ENCODE measurements around the gene PLXNA4. TPM values are rescaled to one million over a fixed set of nuclear protein-coding genes. Genes with fewer than 3 reads are reported as not detected.

PLXNA4 gene
- total and polyA plus RNA-seq, 9 of the 15 experiments (the other 6 are each of a cell fraction or from before 2014, with no cell fraction given), result under 0.01 to 0.09 TPM; not detected in 7

DNA sequence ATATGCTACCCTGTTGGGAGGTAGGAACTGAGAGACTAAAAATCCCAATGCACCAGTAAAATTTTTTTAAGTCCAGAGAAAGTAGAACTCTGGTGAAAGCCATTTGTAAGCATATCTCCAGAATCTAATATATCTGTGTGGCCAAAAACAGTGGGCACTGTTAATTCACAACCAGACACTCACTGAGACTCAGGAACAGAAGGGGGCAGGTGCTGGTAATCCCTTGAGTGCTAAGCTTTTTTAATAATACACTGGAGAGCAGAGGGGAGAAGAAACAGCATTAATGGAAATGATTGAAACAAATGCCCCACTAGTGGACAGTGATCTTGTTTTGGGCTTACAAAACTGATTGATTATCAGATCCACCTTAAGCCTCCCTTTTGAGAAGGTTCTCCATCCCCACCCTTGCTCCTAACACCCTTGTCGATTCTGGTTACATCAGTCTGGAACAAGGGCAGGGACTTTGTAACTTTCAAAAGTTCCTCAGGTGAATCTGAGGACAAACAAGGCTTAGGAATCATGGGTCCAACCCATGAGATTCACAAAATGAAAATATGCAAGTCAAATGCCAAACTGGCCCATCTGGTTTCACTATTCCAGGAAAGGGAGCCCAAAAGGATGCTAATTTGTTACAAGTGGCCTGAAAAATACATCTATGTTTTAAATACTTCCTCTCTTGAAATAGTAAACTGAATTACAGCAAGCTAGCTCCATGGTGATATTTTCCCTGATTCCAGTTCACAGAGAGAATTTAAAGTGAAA lies 29.7 kb downstream of the PLXNA4 start (continued):
- TF ChIP-seq, protein P1, sequence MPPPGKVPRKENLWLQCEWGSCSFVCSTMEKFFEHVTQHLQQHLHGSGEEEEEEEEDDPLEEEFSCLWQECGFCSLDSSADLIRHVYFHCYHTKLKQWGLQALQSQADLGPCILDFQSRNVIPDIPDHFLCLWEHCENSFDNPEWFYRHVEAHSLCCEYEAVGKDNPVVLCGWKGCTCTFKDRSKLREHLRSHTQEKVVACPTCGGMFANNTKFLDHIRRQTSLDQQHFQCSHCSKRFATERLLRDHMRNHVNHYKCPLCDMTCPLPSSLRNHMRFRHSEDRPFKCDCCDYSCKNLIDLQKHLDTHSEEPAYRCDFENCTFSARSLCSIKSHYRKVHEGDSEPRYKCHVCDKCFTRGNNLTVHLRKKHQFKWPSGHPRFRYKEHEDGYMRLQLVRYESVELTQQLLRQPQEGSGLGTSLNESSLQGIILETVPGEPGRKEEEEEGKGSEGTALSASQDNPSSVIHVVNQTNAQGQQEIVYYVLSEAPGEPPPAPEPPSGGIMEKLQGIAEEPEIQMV (tag; conservative IDR thresholded peaks at IDR 0.05; ENCODE audit: low read depth), result no peak
- TF ChIP-seq GABPB2 (CRISPR knock-in tag; conservative IDR thresholded peaks at IDR 0.05), result no peak

DNA sequence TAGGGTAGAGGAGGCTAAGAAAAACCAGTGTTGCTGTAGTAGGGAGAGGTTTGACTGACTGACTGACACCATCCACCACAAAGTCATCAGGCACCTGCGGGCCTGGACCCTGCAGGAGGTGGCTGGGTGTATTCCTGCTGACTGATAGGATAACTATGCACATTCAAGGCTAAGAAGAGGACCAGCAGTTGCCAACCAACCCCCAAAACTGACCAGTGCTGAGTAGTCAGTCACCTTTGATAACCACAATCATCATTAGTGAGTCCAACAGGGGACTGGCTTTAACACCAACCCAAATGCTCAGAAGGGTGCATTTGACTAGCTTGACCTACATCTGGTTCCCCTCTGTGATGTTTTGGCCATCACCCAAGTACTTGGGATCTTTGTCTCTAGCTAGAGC lies 30.5 kb downstream of the PLXNA4 start:
- 5% methylated on average over 1 of the region's 1 CpG for WGBS (ENCODE audit: insufficient coverage, low coverage, missing lambda C conversion rate)
- H3K36me3 ChIP-seq (ENCODE audit: control insufficient read depth, insufficient read depth, low read length), result no peaks in the 10 kb centered on the region
- no peaks in the 10 kb centered on the region for H3K9me3 ChIP-seq (replicated peaks; ENCODE audit: control insufficient read depth, insufficient read depth, low read depth, low read length)
- ATAC-seq, result no peak
- no peaks in the 10 kb centered on the region for H3K9me1 ChIP-seq (ENCODE audit: control insufficient read depth, insufficient read depth, low read length)
- no peak overlapping the region for H2AFZ ChIP-seq (ENCODE audit: low read depth, low read length)
- intact Hi-C loops (cut with micrococcal nuclease) (no loop called here), in situ Hi-C loops (cut with MboI) (no loop called here)
- no peak for DNase-seq (ENCODE audit: extremely low read depth in 1 of 4, low spot score in 3 of 4)
- no peak for TF ChIP-seq CEBPG (CRISPR knock-in tag; IDR thresholded peaks at IDR 0.05)
- TF ChIP-seq CEBPG (tag; conservative IDR thresholded peaks at IDR 0.05 in 1 of 2, IDR thresholded peaks at IDR 0.05 in 1 of 2), result no peak
- no peak for TF ChIP-seq SOX6 (IDR thresholded peaks at IDR 0.05)
- TF ChIP-seq CBX3 (IDR thresholded peaks at IDR 0.05; ENCODE audit: borderline replicate concordance in 1 of 2, low read length in 2 of 2), result no peak
- no peak for TF ChIP-seq TCF7L2 (IDR thresholded peaks at IDR 0.05; ENCODE audit: low read depth, low read length)
- H3K79me2 ChIP-seq (ENCODE audit: control insufficient read depth, insufficient read depth, low read length), result no peaks in the 10 kb centered on the region
- FAIRE-seq, result no peak
- BruUV-seq (replicated peaks), result no TSS peak
- ChIA-PET POLR2A (no interaction called here), CTCF (ENCODE audit: low intra/inter-chr PET ratio) (no interaction called here)
- no peaks in the 10 kb centered on the region for H3K4me1 ChIP-seq (replicated peaks in 1 of 2; ENCODE audit: control insufficient read depth in 2 of 2, insufficient read depth in 2 of 2, low read length in 2 of 2)
- no peak overlapping the region for H3K4me3 ChIP-seq
- H3K9ac ChIP-seq (ENCODE audit: insufficient read depth in 1 of 2, low read depth in 2 of 2, low read length in 2 of 2), result no peak overlapping the region
- H4K20me1 ChIP-seq (replicated peaks; ENCODE audit: control insufficient read depth, insufficient read depth, low read length), result no peaks in the 10 kb centered on the region
- H3K27ac ChIP-seq (ENCODE audit: extremely low read depth, low read depth, low read length), result no peak overlapping the region
- peaks cover 7 to 8% of the 10 kb centered on the region in 2 experiments; a peak in 2 of 5 replicates for H3K27me3 ChIP-seq (ENCODE audit: control insufficient read depth in 2 of 2, insufficient read depth in 2 of 2, low read length in 2 of 2)
- no peak overlapping the region for H3K4me2 ChIP-seq (ENCODE audit: insufficient read depth, low read length)
